Measurements from ENCODE around the gene RABL3.
"Not testable (repeated sequence)": the region's sequence is repeated elsewhere in the genome, so short reads cannot be mapped to it uniquely, and the experiment has no call there.

RABL3 gene

GRCh38 chr3:120742198-120742848 lies at the start of gene RABL3, which contains the start of gene GTF2E1:
RABL3 (minus strand) TSS chr3:120742516; CDS start chr3:120742507, 9 bp downstream.
GTF2E1 (plus strand) TSS chr3:120742744; CDS start chr3:120750553, 7,809 bp downstream.
- peak; percentile 95 for DNase-seq

- DNase-seq, result no peak
These were observed 49.6 kb upstream of the RABL3 start for GRCh38 chr3:120791913-120792312.

- DNase-seq, result no peak
These were observed 48.7 kb upstream of the RABL3 start for GRCh38 chr3:120791010-120791409.

GRCh38 chr3:120785832-120786231 lies 43.5 kb upstream of the RABL3 start:
- not testable (repeated sequence) for DNase-seq

GRCh38 chr3:120780977-120781376 lies 38.7 kb upstream of the RABL3 start:
- DNase-seq, result no peak

- DNase-seq, result no peak
These were observed 36.5 kb upstream of the RABL3 start for GRCh38 chr3:120778776-120779175.

- DNase-seq, result no peak
These were observed 33.1 kb upstream of the RABL3 start for GRCh38 chr3:120775411-120775810.

- DNase-seq, result no peak
These were observed 31.6 kb upstream of the RABL3 start for GRCh38 chr3:120773932-120774331.

- no peak for DNase-seq
These were observed 29.8 kb upstream of the RABL3 start for GRCh38 chr3:120772081-120772480.

GRCh38 chr3:120770891-120771290 lies 28.6 kb upstream of the RABL3 start:
- no peak for DNase-seq

- no peak for DNase-seq
These were observed 27.1 kb upstream of the RABL3 start for GRCh38 chr3:120769436-120769835.

- no peak for DNase-seq
These were observed 24.8 kb upstream of the RABL3 start for GRCh38 chr3:120767106-120767505.

- DNase-seq, result no peak
These were observed 24.3 kb upstream of the RABL3 start for GRCh38 chr3:120766576-120766975.

- no peak for DNase-seq
These were observed 23.6 kb upstream of the RABL3 start for GRCh38 chr3:120765830-120766493.

- no peak for DNase-seq
These were observed 21.9 kb upstream of the RABL3 start for GRCh38 chr3:120764206-120764605.

- DNase-seq, result no peak
These were observed 21.3 kb upstream of the RABL3 start for GRCh38 chr3:120763601-120764000.

GRCh38 chr3:120762615-120763014 lies 20.3 kb upstream of the RABL3 start:
- no peak for DNase-seq

- DNase-seq, result not testable (repeated sequence)
These were observed 16.2 kb upstream of the RABL3 start for GRCh38 chr3:120758551-120758950.

GRCh38 chr3:120756061-120756460 lies 13.7 kb upstream of the RABL3 start:
- no peak for DNase-seq

GRCh38 chr3:120753810-120754209 lies 11.5 kb upstream of the RABL3 start:
- no peak for DNase-seq

GRCh38 chr3:120752865-120753264 lies 10.5 kb upstream of the RABL3 start:
- no peak for DNase-seq

- no peak for DNase-seq
These were observed 9.9 kb upstream of the RABL3 start for GRCh38 chr3:120752230-120752629.

GRCh38 chr3:120749843-120750242 lies 7.5 kb upstream of the RABL3 start:
- DNase-seq, result no peak

GRCh38 chr3:120745466-120745865 lies 3.1 kb upstream of the RABL3 start:
- no peak for DNase-seq
